Parathyroid adenoma (tissue), 2 donors: ENCODE measurements around the gene IDI1.

Source experiments
- H2AFZ ChIP-seq: fragments of 300-600 bp; sonication (generic); one replicate; pipeline ENCODE4 v1.7.0; 2017; ENCODE audit warnings: antibody characterized with exemption, mild to moderate bottlenecking
- H3K27ac ChIP-seq: fragments of 300-600 bp; sonication (generic); one replicate; pipeline ENCODE4 v1.7.0; 2017
- H3K27me3 ChIP-seq: fragments of 300-600 bp; sonication (generic); one replicate; pipeline ENCODE4 v1.7.0; 2017; ENCODE audit warnings: low read length; ENCODE audit not compliant: control insufficient read depth, insufficient read depth
- H3K36me3 ChIP-seq: fragments of 300-600 bp; sonication (generic); one replicate; pipeline ENCODE4 v1.7.0; 2017; ENCODE audit warnings: low read length; ENCODE audit not compliant: control insufficient read depth, insufficient read depth
- H3K4me1 ChIP-seq: fragments of 300-600 bp; sonication (generic); one replicate; pipeline ENCODE4 v1.7.0; 2017; ENCODE audit warnings: control low read depth
- H3K4me2 ChIP-seq: fragments of 300-600 bp; sonication (generic); one replicate; pipeline ENCODE4 v1.7.0; 2017; ENCODE audit warnings: low read length
- H3K4me3 ChIP-seq: fragments of 300-600 bp; sonication (generic); one replicate; pipeline ENCODE4 v1.7.0; 2017; ENCODE audit warnings: low read depth, low read length
- H3K79me2 ChIP-seq: fragments of 300-600 bp; sonication (generic); one replicate; pipeline ENCODE4 v1.7.0; 2017; ENCODE audit warnings: control low read depth
- H3K9ac ChIP-seq: fragments of 300-600 bp; sonication (generic); one replicate; pipeline ENCODE4 v1.7.0; 2017; ENCODE audit warnings: mild to moderate bottlenecking
- H3K9me3 ChIP-seq: fragments of 300-600 bp; sonication (generic); one replicate; pipeline ENCODE4 v1.7.0; 2017; ENCODE audit warnings: low read length; ENCODE audit not compliant: control insufficient read depth
- CTCF ChIP-seq: fragments of 300-600 bp; sonication (generic); IDR thresholded peaks from one replicate; pipeline ENCODE4 v1.7.0; 2017; ENCODE audit warnings: antibody characterized with exemption, mild to moderate bottlenecking
- donor health status: primary hyperparathyroidism.

IDI1 gene

GRCh38 chr10:1007583-1007982 lies 41.3 kb downstream of the IDI1 start:
- H3K36me3 ChIP-seq = peaks cover 4% of the 10 kb centered on the region
- no peak overlapping the region for H3K27ac ChIP-seq
- no peak for TF ChIP-seq CTCF
- H3K4me2 ChIP-seq = no peak overlapping the region
- H3K27me3 ChIP-seq = no peaks in the 10 kb centered on the region
- no peaks in the 10 kb centered on the region for H3K9me3 ChIP-seq
- no peak overlapping the region for H2AFZ ChIP-seq
- no peak overlapping the region for H3K9ac ChIP-seq
- H3K79me2 ChIP-seq = peaks cover 18% of the 10 kb centered on the region
- no peak overlapping the region for H3K4me3 ChIP-seq
- no peaks in the 10 kb centered on the region for H3K4me1 ChIP-seq

GRCh38 chr10:1006573-1006972 lies 42.3 kb downstream of the IDI1 start:
- Histone ChIP-seq H3K79me2 (peaks cover 21% of the 10 kb centered on the region), H3K27me3 (no peaks in the 10 kb centered on the region), H3K4me3 (no peak overlapping the region), H3K9ac (no peak overlapping the region), H3K4me1 (no peaks in the 10 kb centered on the region), H3K27ac (no peak overlapping the region), H3K36me3 (peaks cover 4% of the 10 kb centered on the region), H3K4me2 (no peak overlapping the region), H3K9me3 (no peaks in the 10 kb centered on the region), H2AFZ (no peak overlapping the region)
- TF ChIP-seq CTCF = no peak

- H3K79me2 ChIP-seq = peaks cover 21% of the 10 kb centered on the region
- H3K27me3 ChIP-seq = no peaks in the 10 kb centered on the region
- no peak overlapping the region for H3K4me2 ChIP-seq
- H3K9me3 ChIP-seq = no peaks in the 10 kb centered on the region
- H3K4me1 ChIP-seq = no peaks in the 10 kb centered on the region
- no peak overlapping the region for H3K4me3 ChIP-seq
- H3K27ac ChIP-seq = no peak overlapping the region
- H3K36me3 ChIP-seq = peaks cover 4% of the 10 kb centered on the region
- TF ChIP-seq CTCF = no peak
- no peak overlapping the region for H3K9ac ChIP-seq
- H2AFZ ChIP-seq = no peak overlapping the region
Measured at GRCh38 chr10:1003884-1004670, 44.8 kb downstream of the IDI1 start.

GRCh38 chr10:1002425-1003006 lies 46.4 kb downstream of the IDI1 start:
- H2AFZ ChIP-seq = no peak overlapping the region
- H3K9ac ChIP-seq = no peak overlapping the region
- H3K4me2 ChIP-seq = no peak overlapping the region
- H3K9me3 ChIP-seq = no peaks in the 10 kb centered on the region
- H3K27me3 ChIP-seq = no peaks in the 10 kb centered on the region
- H3K79me2 ChIP-seq = peaks cover 21% of the 10 kb centered on the region
- H3K4me3 ChIP-seq = no peak overlapping the region
- no peaks in the 10 kb centered on the region for H3K4me1 ChIP-seq
- H3K36me3 ChIP-seq = peaks cover 4% of the 10 kb centered on the region
- H3K27ac ChIP-seq = no peak overlapping the region
- no peak for TF ChIP-seq CTCF
